Activated T-helper 2 cell treated with anti-CD3 and anti-CD28 coated beads, Interferon-gamma antibody, Interleukin-2, Interleukin-4, amounts not matched to agents 10 μg/mL and 5 μg/mL and 100 μg/mL, durations not matched to agents 14 hours and 24 hours and 36 hours (primary cell): ENCODE measurements around the gene TNFRSF18. TPM values are rescaled to one million over a fixed set of nuclear protein-coding genes. Genes with fewer than 3 reads are reported as not detected.

Experiments
- DNase-seq: peaks from one replicate; pipeline ENCODE4 v3.0.0; 2021; ENCODE audit warnings: low spot score
- H3K27ac Mint-ChIP-seq: one replicate; pipeline ENCODE4 v1.8.0; 2021; ENCODE audit warnings: mixed read lengths
- H3K27me3 Mint-ChIP-seq: one replicate; pipeline ENCODE4 v1.8.0; 2021; ENCODE audit warnings: low read depth, mixed read lengths
- H3K36me3 Mint-ChIP-seq: one replicate; pipeline ENCODE4 v1.8.0; 2021; ENCODE audit warnings: low read depth, mixed read lengths
- H3K4me1 Mint-ChIP-seq: one replicate; pipeline ENCODE4 v1.8.0; 2021; ENCODE audit warnings: low read depth, mixed read lengths
- H3K4me3 Mint-ChIP-seq: one replicate; pipeline ENCODE4 v1.8.0; 2021; ENCODE audit warnings: low read depth, mild to moderate bottlenecking, moderate library complexity, mixed read lengths
- H3K9me3 Mint-ChIP-seq: one replicate; pipeline ENCODE4 v1.8.0; 2021; ENCODE audit warnings: mixed read lengths
- intact Hi-C: fragments of 100-400 bp; cut with micrococcal nuclease; formaldehyde crosslinking; loops from one replicate; pipeline ENCODE4 v1.15.1; 2023
- total RNA-seq: library from RNA; stranded (reverse); gene quantifications from 2 replicates; pipeline ENCODE4 v1.2.3, GENCODE V29; 2022

Gene TNFRSF18
- total RNA-seq, 1 donor from 2014 or later = 219 TPM

DNA sequence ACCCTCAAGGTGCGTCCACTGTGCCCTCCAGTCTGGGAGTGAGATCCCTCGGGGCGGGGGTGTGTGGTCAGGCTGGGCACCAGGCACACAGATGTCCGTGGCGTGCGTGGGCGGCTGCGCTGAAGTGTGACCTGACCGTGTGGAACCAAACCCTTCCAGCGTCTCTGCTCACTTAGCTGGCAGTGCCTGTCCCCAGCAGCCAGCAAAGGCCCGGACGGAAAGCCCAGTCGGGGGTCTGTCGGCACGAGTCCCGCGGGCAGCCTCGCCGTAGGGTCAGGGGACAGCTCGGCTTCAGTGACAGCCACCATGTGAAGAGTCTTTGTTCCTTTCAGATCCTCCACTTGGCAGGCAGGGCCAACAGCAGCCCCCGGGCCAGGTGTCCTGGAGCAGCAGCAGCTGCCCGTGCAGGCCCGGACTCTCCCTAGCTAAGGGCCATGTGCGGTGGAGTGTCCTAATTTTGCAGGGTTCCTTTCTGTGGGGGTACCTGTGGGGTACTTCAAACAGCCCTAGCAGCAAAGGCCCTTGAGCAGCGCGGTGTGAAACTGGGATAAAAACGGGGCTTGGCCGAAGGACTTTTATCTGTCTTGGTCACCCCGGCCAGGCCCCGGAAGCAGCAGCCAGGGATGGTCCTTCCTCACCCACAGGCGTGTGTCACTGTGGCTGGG, 21.2 kb downstream of the TNFRSF18 start:
- Mint-ChIP-seq H3K27me3 (peaks cover 12% of the 10 kb centered on the region), H3K9me3 (no peaks in the 10 kb centered on the region), H3K4me3 (no peak overlapping the region), H3K4me1 (no peaks in the 10 kb centered on the region), H3K36me3 (no peaks in the 10 kb centered on the region), H3K27ac (no peak overlapping the region)
- intact Hi-C loops = no loop called here
- no peak for DNase-seq

DNA sequence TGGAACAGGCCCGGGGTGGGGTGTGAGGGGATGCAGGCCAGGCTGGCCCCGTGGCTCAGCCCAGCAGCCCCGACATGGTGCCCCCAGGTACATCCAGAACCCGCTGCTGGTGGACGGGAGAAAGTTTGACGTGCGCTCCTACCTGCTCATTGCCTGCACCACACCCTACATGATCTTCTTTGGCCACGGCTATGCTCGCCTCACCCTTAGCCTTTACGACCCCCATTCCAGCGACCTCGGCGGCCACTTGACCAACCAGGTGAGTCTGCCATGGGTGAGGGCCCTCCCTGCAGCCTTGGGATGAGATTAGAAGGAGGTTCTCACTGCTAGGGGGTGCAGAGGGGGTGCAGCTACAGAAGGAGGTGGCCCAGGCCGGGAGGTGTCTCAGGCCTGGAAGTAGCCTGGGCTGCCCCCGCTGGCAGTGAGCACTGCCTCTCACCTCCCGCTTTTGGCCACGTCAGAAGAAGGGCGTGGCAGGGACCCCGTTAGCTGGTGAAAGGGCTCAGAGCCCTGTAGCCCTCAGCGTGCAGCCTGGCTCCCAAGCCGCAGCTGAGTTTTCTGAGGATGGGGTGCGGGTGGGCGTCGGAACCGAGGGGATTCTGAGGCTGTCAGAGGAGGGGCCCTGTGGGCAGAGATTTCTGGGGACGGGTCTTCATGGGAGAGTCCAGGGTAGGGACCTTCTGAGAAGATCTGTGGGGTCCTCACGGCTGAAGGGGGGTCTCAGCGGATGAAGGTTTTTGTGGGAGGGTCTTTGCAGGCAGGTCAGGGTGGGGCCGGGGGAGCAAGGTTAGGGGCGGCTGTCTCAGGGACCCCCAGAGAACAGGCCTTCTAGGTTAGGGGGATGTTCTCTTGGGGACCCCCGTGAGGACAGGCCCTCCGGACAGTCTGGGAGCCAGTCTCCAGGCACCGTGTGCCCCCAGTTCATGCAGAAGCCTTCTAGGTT, 22.3 kb downstream of the TNFRSF18 start:
- Mint-ChIP-seq H3K36me3 (no peaks in the 10 kb centered on the region), H3K27me3 (peaks cover 6% of the 10 kb centered on the region), H3K27ac (no peak overlapping the region), H3K4me1 (no peaks in the 10 kb centered on the region), H3K4me3 (no peak overlapping the region), H3K9me3 (no peaks in the 10 kb centered on the region)
- intact Hi-C loops = no loop called here
- DNase-seq = no peak

DNA sequence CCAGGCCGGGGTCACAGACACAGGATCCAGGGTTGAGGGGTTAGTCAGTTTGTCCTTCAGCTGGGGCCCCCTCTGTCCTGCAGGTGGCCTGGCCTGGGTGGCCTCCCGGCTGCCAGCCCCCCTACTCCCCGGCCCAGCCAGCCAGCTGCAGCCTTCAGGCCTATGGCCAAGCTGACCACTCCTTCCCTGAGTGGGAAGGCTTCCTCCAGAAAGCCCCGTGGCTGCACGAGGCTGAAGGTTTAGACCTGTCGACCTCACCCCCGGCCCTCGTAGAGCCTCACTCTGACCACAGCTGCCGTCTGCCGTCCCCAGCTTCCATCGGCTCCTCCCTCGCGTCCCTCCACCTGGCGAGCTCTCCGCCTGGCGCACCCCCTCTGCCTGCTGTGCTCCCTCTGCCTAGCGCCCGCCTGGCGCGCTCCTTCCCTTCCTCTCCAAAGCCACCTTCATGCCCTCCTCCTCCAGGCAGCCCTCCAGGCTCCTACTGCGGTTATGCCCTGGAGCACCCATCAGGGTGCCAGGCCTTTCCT, 23.1 kb downstream of the TNFRSF18 start:
- H3K27me3 Mint-ChIP-seq = peaks cover 3% of the 10 kb centered on the region
- no peak overlapping the region for H3K4me3 Mint-ChIP-seq
- no peak for DNase-seq
- H3K4me1 Mint-ChIP-seq = no peaks in the 10 kb centered on the region
- intact Hi-C loops = no loop called here
- no peak overlapping the region for H3K27ac Mint-ChIP-seq
- no peaks in the 10 kb centered on the region for H3K36me3 Mint-ChIP-seq
- no peaks in the 10 kb centered on the region for H3K9me3 Mint-ChIP-seq

DNA sequence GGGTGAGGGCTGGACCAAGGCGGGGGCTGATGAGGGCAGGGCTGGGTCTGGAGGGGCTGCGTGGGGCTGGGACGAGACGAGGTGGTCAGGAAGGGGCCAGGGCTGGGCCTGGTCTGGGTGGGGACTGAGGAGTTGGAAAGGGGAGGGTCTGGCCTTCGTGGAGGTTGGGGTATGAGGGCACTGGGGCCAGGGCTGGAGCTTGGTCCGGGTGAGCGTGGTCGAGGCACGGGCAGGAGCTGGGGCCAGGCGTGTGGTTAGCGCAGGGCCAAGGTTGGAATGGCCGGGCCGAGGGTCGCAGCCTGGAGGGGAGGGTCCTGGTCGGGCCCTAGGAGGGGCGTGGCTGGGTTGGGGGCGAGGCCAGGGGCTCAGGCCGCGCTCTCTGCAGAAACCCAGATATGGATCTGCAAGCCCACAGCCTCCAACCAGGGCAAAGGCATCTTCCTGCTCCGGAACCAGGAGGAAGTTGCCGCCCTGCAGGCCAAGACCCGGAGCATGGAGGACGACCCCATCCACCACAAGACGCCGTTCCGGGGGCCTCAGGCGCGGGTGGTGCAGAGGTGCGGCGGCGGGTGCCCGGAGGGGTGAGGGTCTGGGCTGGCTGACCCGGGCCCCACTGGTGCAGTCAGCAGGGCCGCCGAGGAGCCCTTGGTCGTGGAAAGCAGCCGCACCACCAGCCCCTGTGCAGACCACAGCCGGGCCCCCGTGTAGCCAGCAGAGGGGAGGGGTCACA, 23.7 kb downstream of the TNFRSF18 start:
- H3K27me3 Mint-ChIP-seq = no peaks in the 10 kb centered on the region
- no peak overlapping the region for H3K4me3 Mint-ChIP-seq
- no peaks in the 10 kb centered on the region for H3K36me3 Mint-ChIP-seq
- no peaks in the 10 kb centered on the region for H3K9me3 Mint-ChIP-seq
- no peak overlapping the region for H3K27ac Mint-ChIP-seq
- no peaks in the 10 kb centered on the region for H3K4me1 Mint-ChIP-seq
- DNase-seq = no peak
- intact Hi-C loops = no loop called here

DNA sequence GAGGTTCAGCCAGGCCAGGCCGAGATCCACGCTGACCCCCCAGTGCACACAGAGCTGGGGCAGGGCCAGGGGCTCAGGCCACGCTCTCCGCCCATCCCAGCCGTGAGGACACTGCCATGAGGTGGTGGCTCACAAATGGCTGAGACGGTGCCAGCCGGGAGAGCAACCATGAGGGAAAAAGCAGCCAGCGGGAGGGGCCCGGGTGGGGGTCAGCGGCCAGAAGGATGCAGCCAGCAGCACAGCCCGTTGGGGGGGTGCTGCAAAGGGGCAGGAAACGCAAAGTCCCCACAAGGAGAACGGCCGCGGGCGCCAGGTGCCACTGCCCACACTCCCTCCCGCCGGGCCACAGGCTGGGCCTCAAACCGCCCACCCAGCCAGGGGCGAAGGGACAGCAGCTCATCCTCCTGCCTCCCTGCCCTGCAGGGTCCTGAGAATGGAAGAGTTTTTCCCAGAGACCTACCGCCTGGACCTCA, 24.4 kb downstream of the TNFRSF18 start:
- no peaks in the 10 kb centered on the region for H3K4me1 Mint-ChIP-seq
- DNase-seq = no peak
- peaks cover 1% of the 10 kb centered on the region for H3K27me3 Mint-ChIP-seq

DNA sequence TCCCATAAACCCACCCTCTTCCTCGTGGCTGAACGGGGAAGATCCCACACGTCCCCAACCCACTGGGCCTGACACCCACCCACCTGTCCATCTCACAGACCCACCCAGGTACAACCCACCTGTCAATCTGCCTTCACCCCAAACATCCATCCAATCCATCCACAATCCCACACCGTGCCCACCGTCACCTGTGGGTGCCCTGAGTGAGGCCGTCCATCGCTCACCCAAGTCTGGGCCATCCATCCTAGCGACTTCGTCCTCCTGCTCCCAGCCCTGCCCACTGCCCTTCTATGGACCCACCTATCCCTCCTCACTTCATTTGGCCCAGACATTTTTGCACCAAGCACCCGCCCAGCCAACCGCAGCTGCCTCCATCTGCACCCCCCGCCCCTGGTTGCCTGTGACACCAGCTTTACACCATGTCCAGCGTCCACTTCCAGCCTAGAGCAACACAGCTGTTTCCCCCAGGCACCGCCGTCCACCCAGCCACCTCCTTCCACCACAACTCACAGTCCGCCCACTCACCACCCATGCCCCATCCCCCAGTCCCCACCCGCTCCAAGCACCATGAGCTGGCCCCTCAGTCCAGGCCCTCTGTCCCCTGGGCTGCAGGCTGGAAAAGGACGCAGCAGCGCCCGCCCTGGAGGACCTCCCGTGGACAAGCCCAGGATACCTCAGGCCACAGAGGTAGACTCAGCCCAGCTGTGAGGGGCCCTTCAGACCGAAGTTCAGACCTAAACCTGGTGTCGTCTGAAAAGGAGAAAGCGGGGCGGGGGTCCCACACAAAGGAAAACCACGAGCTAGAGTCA, 25.1 kb downstream of the TNFRSF18 start:
- Mint-ChIP-seq H3K9me3 (no peaks in the 10 kb centered on the region), H3K27ac (no peak overlapping the region), H3K4me3 (no peak overlapping the region), H3K36me3 (no peaks in the 10 kb centered on the region), H3K27me3 (peaks cover 4% of the 10 kb centered on the region), H3K4me1 (no peaks in the 10 kb centered on the region)
- DNase-seq = no peak
- intact Hi-C loops = no loop called here

More for the DNA sequence above, 24.4 kb downstream of the TNFRSF18 start:
- Mint-ChIP-seq H3K4me3 (no peak overlapping the region), H3K36me3 (no peaks in the 10 kb centered on the region), H3K27ac (no peak overlapping the region), H3K9me3 (no peaks in the 10 kb centered on the region)
- intact Hi-C loops = no loop called here

DNA sequence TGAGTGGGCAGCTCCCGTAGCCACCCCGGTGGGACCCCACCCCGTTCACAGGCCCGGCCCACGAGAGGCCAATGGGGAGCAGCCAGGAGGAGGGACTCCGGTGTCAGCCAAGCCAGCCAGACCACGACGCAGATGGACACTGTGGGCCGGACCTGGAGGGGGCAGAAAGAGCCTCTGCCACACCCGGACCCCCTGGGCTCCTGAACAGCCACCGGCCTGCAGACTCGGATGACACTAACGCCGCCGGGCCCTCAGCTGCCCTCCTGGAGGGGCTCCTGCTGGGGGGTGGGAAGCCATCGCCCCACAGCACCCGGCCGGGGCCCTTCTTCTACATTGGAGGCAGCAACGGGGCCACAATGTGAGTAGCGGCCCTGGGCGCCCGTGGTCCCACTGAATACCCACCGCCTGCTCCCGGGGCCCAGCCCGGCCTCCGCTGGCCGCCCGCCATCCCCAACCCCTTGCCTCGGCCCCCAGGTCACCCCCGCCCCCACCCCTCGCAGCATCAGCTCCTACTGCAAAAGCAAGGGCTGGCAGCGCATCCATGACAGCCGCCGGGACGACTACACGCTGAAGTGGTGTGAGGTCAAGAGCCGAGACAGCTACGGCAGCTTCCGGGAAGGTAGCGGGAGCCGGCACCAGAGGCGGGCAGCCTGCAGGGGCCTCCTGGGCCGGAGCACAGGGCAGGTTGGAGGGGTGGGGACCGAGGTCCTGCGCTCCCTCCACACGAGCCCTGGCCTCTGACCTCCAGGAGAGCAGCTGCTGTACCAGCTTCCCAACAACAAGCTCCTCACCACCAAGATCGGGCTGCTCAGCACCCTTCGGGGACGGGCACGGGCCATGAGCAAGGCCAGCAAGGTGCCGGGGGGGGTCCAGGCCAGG, 26.2 kb downstream of the TNFRSF18 start:
- no peaks in the 10 kb centered on the region for H3K9me3 Mint-ChIP-seq

DNA sequence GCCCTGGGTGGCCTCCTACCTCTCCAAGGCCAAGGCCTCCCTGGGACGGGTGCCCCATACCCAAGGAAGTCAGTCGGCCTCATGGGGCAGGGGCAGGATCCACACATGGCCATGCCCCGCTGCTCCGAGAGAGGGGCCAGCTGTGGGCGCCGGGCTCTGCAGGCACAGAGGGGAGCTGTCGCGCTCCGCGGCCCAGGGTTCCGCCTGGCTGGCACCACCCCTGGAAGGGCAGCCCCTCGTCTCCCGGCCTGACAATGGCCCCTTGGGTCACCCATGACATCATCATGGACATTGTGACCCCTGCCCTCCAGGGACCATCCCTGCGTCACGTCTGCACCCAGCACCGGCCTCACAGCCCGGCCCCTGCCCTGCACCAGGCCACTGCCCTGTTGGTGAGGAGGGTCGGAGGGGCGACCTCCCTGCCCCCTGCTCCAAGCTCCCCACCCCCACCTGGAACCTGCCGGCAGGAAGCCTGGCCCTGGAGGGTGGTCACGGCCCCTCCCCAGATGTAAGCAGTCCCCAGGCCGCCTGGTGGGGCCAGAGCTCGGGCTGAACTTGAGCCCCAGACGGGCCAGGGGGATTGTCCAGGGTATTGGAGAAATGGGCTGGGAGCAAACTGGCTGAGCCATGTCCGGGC, 26.9 kb downstream of the TNFRSF18 start:
- intact Hi-C loops = no loop called here
- Mint-ChIP-seq H3K4me1 (no peaks in the 10 kb centered on the region), H3K27ac (no peak overlapping the region), H3K36me3 (no peaks in the 10 kb centered on the region), H3K4me3 (no peak overlapping the region), H3K27me3 (peaks cover 10% of the 10 kb centered on the region), H3K9me3 (no peaks in the 10 kb centered on the region)
- DNase-seq = no peak

More for the DNA sequence above, 26.2 kb downstream of the TNFRSF18 start:
- Mint-ChIP-seq H3K27ac (no peak overlapping the region), H3K27me3 (peaks cover 8% of the 10 kb centered on the region), H3K36me3 (no peaks in the 10 kb centered on the region), H3K4me1 (no peaks in the 10 kb centered on the region), H3K4me3 (no peak overlapping the region)
- DNase-seq = no peak
- intact Hi-C loops = no loop called here

DNA sequence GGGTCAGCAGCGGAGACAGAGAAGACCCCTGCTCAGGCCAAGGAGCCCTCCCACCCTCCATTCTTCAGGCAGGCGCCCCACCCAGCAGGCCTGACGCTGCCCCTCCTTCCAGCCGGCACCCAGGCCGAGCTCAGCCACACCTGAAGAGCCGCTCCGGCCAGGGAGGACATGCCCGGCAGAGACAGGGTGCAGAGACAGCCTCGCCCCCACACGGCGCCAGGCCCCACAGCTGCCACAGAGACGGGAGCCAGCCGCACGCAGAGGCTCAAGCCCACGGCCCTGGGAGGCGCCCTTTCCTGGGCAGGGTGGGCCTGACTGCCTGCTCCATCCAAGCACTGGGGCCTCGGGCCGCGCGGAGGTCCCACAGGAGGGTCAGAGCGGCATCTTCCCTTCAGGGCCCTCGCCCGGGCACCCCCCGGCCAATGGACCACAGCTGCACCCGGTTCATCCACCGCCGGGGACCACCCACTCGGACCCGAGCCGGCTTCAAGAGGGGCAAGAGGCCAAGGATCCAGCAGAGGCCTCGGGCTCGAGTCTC, 27.5 kb downstream of the TNFRSF18 start:
- H3K27me3 Mint-ChIP-seq = peaks cover 15% of the 10 kb centered on the region
- no peak overlapping the region for H3K27ac Mint-ChIP-seq
- no peaks in the 10 kb centered on the region for H3K4me1 Mint-ChIP-seq
- intact Hi-C loops = no loop called here
- no peaks in the 10 kb centered on the region for H3K9me3 Mint-ChIP-seq
- no peak overlapping the region for H3K4me3 Mint-ChIP-seq
- no peak for DNase-seq
- H3K36me3 Mint-ChIP-seq = no peaks in the 10 kb centered on the region

DNA sequence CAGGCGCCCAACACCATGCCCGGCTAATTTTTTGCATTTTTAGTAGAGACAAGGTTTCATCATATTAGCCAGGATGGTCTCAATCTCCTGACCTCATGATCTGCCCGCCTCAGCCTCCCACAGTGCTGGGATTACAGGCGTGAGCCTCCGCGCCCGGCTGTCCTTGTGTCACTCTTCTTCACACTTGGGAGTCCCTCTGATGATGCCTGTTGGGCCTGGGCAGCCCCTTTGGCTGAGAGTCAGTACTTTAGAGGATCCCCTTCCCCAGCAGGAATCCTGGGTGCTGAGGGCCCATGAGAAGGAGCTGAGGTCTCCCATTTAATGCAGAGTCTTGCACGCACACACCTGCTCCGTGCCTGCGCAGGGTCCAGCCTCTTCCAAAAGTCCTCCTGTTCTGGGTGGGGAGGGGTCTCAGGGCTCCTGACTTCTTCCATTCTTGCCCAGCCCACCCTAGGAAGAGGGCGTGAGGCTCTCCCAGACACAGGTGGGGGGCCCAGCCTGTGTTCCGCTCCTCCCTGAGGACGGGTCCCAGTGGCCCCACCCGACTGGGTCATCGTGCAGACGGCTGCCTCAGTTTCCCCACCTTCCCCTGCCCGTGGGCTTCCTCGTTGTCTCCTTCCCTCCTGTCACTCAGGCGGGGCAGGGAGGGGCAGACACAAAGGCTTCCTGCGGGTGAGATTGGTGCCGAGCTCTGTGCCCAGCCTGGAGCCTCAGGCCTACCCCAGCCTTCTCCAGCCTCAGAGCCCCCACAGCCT, 28.8 kb downstream of the TNFRSF18 start:
- Mint-ChIP-seq H3K9me3 (no peaks in the 10 kb centered on the region), H3K4me1 (no peaks in the 10 kb centered on the region), H3K27me3 (peaks cover 16% of the 10 kb centered on the region), H3K27ac (no peak overlapping the region), H3K36me3 (no peaks in the 10 kb centered on the region), H3K4me3 (no peak overlapping the region)
- DNase-seq = no peak
- intact Hi-C loops = no loop called here
